BLaER1 treated with 17β-estradiol and CSF1 and Interleukin-3, amounts not matched to agents 10 nM and 100 nM (cell line): ENCODE data around the gene VDAC2.

Source experiments
- H3K27ac ChIP-seq, 11 experiments: shearing (Covaris generic); formaldehyde crosslinking; 2 replicates each; pipeline ENCODE4 v1.8.1; 2022
- H3K27me3 ChIP-seq, 11 experiments: shearing (Covaris generic); formaldehyde crosslinking; 2 replicates each; pipeline ENCODE4 v1.8.1; 2022
- H3K36me3 ChIP-seq, 11 experiments: shearing (Covaris generic); formaldehyde crosslinking; 2 replicates each; pipeline ENCODE4 v1.8.1; 2022
- H3K4me1 ChIP-seq, 10 experiments: shearing (Covaris generic); formaldehyde crosslinking; 2 replicates each; pipeline ENCODE4 v1.8.1; 2022
- H3K4me2 ChIP-seq, 11 experiments: shearing (Covaris generic); formaldehyde crosslinking; 2 replicates each; pipeline ENCODE4 v1.8.1; 2022
- H3K4me3 ChIP-seq, 10 experiments: shearing (Covaris generic); formaldehyde crosslinking; 2 replicates each; pipeline ENCODE4 v1.8.1; 2022
- H3K9ac ChIP-seq, 11 experiments: shearing (Covaris generic); formaldehyde crosslinking; 2 replicates each; pipeline ENCODE4 v1.8.1; 2022
- H3K9me3 ChIP-seq, 11 experiments: shearing (Covaris generic); formaldehyde crosslinking; replicated peaks in 1 of 11; 2 replicates each; pipeline ENCODE4 v1.8.1; 2022
- H4K20me1 ChIP-seq, 11 experiments: shearing (Covaris generic); formaldehyde crosslinking; 2 replicates each; pipeline ENCODE4 v1.8.1; 2022
- Cebpa-rat ChIP-seq, 11 experiments: shearing (Covaris generic); IDR thresholded peaks; 2 replicates each; pipeline ENCODE4 v1.8.1; 2022

VDAC2 gene

DNA sequence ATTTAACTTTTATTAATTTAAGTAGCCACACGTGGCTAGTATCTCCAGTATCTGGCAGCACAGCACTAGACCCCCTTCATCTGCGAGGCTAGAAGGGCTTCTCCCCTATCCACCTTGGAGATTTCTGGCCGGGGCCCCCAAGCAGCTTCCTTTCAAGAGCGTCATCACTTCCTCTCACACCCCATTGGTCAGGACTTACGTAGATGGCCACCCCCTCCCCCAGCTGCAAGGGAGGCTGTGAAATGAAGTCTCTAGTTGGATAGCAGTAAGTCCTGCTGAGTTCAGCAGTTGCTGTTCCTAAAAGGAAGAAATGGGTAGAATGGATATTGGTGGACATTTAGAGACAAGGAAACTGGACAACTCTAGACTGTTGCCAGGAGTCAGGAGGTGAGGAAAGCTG lies 59.0 kb downstream of the VDAC2 start:
- Histone ChIP-seq H3K4me3 (no peak overlapping the region), H3K9me3 (peaks cover 0 to 8% (median 0%) of the 10 kb centered on the region in 11 experiments; a peak in 2 of 22 replicates), H3K4me1 (peaks cover 0 to 4% (median 0%) of the 10 kb centered on the region in 10 experiments; a peak in 1 of 20 replicates), H4K20me1 (no peaks in the 10 kb centered on the region), H3K36me3 (no peaks in the 10 kb centered on the region), H3K27me3 (no peaks in the 10 kb centered on the region), H3K9ac (no peak overlapping the region), H3K27ac (no peak overlapping the region), H3K4me2 (0 out of 22 replicates have a peak overlapping the region, but pooled peaks of 1 of the 11 experiments have one; percentile 23)
- TF ChIP-seq Cebpa-rat (IDR thresholded peaks at IDR 0.05) = no peak

GRCh38 chr10:75272094-75272493 lies 61.5 kb downstream of the VDAC2 start:
- Histone ChIP-seq H3K27ac (no peak overlapping the region), H4K20me1 (no peaks in the 10 kb centered on the region), H3K4me2 (no peak overlapping the region), H3K9ac (no peak overlapping the region), H3K27me3 (no peaks in the 10 kb centered on the region), H3K4me1 (peaks cover 0 to 4% (median 0%) of the 10 kb centered on the region in 10 experiments; a peak in 1 of 20 replicates), H3K36me3 (no peaks in the 10 kb centered on the region), H3K9me3 (peaks cover 0 to 8% (median 0%) of the 10 kb centered on the region in 11 experiments; a peak in 2 of 22 replicates), H3K4me3 (no peak overlapping the region)
- TF ChIP-seq Cebpa-rat (IDR thresholded peaks at IDR 0.05) = no peak

DNA sequence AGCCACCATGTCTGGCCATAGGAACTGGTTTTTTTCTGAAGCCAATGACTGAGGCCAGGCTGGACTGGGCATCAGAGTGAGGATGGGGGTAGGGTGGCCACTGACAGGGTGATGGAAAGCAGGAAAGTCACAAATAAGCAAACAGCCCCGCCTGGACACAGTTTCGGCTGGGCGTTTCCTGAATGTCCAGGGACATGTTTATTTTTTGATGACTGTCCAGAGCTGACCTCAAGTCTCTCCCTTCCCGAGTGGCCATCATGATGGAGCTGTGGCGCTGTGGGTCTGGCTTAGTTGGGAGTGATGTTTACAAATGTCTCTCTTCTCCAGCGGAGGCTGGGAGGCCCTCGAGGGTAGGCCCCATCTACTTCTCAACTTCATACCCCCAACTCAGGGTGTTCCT lies 62.3 kb downstream of the VDAC2 start:
- no peaks in the 10 kb centered on the region for H3K36me3 ChIP-seq
- peaks cover 0 to 4% (median 0%) of the 10 kb centered on the region in 10 experiments; a peak in 1 of 20 replicates for H3K4me1 ChIP-seq
- no peak overlapping the region for H3K4me3 ChIP-seq
- no peak overlapping the region for H3K9ac ChIP-seq
- H4K20me1 ChIP-seq = no peaks in the 10 kb centered on the region
- H3K27me3 ChIP-seq = no peaks in the 10 kb centered on the region
- peaks cover 0 to 8% (median 0%) of the 10 kb centered on the region in 11 experiments; a peak in 2 of 22 replicates for H3K9me3 ChIP-seq
- no peak overlapping the region for H3K4me2 ChIP-seq
- H3K27ac ChIP-seq = no peak overlapping the region
- no peak for TF ChIP-seq Cebpa-rat (IDR thresholded peaks at IDR 0.05)

GRCh38 chr10:75276069-75276872 lies 65.7 kb downstream of the VDAC2 start:
- Histone ChIP-seq H4K20me1 (no peaks in the 10 kb centered on the region), H3K9ac (no peak overlapping the region), H3K36me3 (no peaks in the 10 kb centered on the region), H3K4me1 (peaks cover 0 to 7% (median 4%) of the 10 kb centered on the region in 10 experiments; a peak in 9 of 20 replicates), H3K4me3 (no peak overlapping the region), H3K9me3 (no peaks in the 10 kb centered on the region), H3K27me3 (no peaks in the 10 kb centered on the region), H3K27ac (no peak overlapping the region), H3K4me2 (no peak overlapping the region)
- no peak for TF ChIP-seq Cebpa-rat (IDR thresholded peaks at IDR 0.05)

- H4K20me1 ChIP-seq = no peaks in the 10 kb centered on the region
- H3K27ac ChIP-seq = no peak overlapping the region
- no peak overlapping the region for H3K4me3 ChIP-seq
- no peaks in the 10 kb centered on the region for H3K27me3 ChIP-seq
- peaks cover 0 to 12% (median 6%) of the 10 kb centered on the region in 10 experiments; a peak in 9 of 20 replicates for H3K4me1 ChIP-seq
- H3K9me3 ChIP-seq = no peaks in the 10 kb centered on the region
- H3K9ac ChIP-seq = no peak overlapping the region
- TF ChIP-seq Cebpa-rat (IDR thresholded peaks at IDR 0.05) = no peak
- H3K4me2 ChIP-seq = no peak overlapping the region
- no peaks in the 10 kb centered on the region for H3K36me3 ChIP-seq
Observed at GRCh38 chr10:75280236-75280635, 69.6 kb downstream of the VDAC2 start.
